ENCODE results near the gene CMAS.
"Not testable (repeated sequence)": the region's sequence is repeated elsewhere in the genome, so short reads cannot be mapped to it uniquely, and the experiment has no call there.

Gene CMAS

GRCh38 chr12:22050078-22050477 is 4.1 kb downstream of the CMAS start:
- no peak for DNase-seq (ENCODE audit: low read depth in 1 of 2, low spot score in 1 of 2)
- TF ChIP-seq REST (IDR thresholded peaks at IDR 0.05; ENCODE audit: insufficient replicate concordance, low read depth) (no peak), POLR2AphosphoS5 (IDR thresholded peaks at IDR 0.05; ENCODE audit: low read depth) (no peak), GABPA (IDR thresholded peaks at IDR 0.05; ENCODE audit: low read depth) (no peak), SPI1 (IDR thresholded peaks at IDR 0.05; ENCODE audit: borderline replicate concordance, low read depth) (no peak), CTCF (IDR thresholded peaks at IDR 0.05; ENCODE audit: insufficient read depth, low read length) (no peak)
- H3K4me3 ChIP-seq (replicated peaks; ENCODE audit: insufficient read depth, low read length): no peak overlapping the region

GRCh38 chr12:22051114-22051698 is 5.2 kb downstream of the CMAS start:
- TF ChIP-seq CTCF (IDR thresholded peaks at IDR 0.05; ENCODE audit: insufficient read depth, low read length) (no peak), GABPA (IDR thresholded peaks at IDR 0.05; ENCODE audit: low read depth) (no peak), REST (IDR thresholded peaks at IDR 0.05; ENCODE audit: insufficient replicate concordance, low read depth) (no peak), POLR2AphosphoS5 (IDR thresholded peaks at IDR 0.05; ENCODE audit: low read depth) (no peak), SPI1 (IDR thresholded peaks at IDR 0.05; ENCODE audit: borderline replicate concordance, low read depth) (no peak)
- DNase-seq (ENCODE audit: low read depth in 1 of 2, low spot score in 1 of 2): no peak
- H3K4me3 ChIP-seq (replicated peaks; ENCODE audit: insufficient read depth, low read length): no peak overlapping the region
- no peaks in the 10 kb centered on the region for H3K27me3 ChIP-seq (ENCODE audit: insufficient read depth, poor library complexity, severe bottlenecking)
- H3K27ac ChIP-seq (replicated peaks): no peak overlapping the region

More at GRCh38 chr12:22050078-22050477, 4.1 kb downstream of the CMAS start:
- no peak overlapping the region for H3K27ac ChIP-seq (replicated peaks)
- no peaks in the 10 kb centered on the region for H3K27me3 ChIP-seq (ENCODE audit: insufficient read depth, poor library complexity, severe bottlenecking)

- not testable (repeated sequence) for H3K4me3 ChIP-seq (replicated peaks; ENCODE audit: insufficient read depth, low read length); H3K27ac ChIP-seq (replicated peaks); DNase-seq (ENCODE audit: low read depth in 1 of 2, low spot score in 1 of 2); H3K27me3 ChIP-seq (ENCODE audit: insufficient read depth, poor library complexity, severe bottlenecking)
Measured at GRCh38 chr12:22052994-22053393, 7.0 kb downstream of the CMAS start.

- H3K27me3 ChIP-seq (ENCODE audit: insufficient read depth, poor library complexity, severe bottlenecking): no peaks in the 10 kb centered on the region
- no peak for TF ChIP-seq POLR2AphosphoS5 (IDR thresholded peaks at IDR 0.05; ENCODE audit: low read depth)
- TF ChIP-seq SPI1 (IDR thresholded peaks at IDR 0.05; ENCODE audit: borderline replicate concordance, low read depth): no peak
- no peak for TF ChIP-seq REST (IDR thresholded peaks at IDR 0.05; ENCODE audit: insufficient replicate concordance, low read depth)
- TF ChIP-seq GABPA (IDR thresholded peaks at IDR 0.05; ENCODE audit: low read depth): no peak
- TF ChIP-seq CTCF (IDR thresholded peaks at IDR 0.05; ENCODE audit: insufficient read depth, low read length): no peak
- no peak for DNase-seq (ENCODE audit: low read depth in 1 of 2, low spot score in 1 of 2)
- H3K4me3 ChIP-seq (replicated peaks; ENCODE audit: insufficient read depth, low read length): no peak overlapping the region
- no peak overlapping the region for H3K27ac ChIP-seq (replicated peaks)
Measured at GRCh38 chr12:22054155-22054554, 8.1 kb downstream of the CMAS start.

Data from HL-60 (cell line).